HepG2 (cell line): ENCODE results near the gene NPB. TPM values are rescaled to one million over a fixed set of nuclear protein-coding genes. Genes with fewer than 3 reads are reported as not detected.
A peak's percentile ranks its signal among the peaks of the same experiment; 100 is the strongest.

Source experiments
- ERF ChIP-seq: IDR thresholded peaks from 2 replicates; pipeline ENCODE4 v1.6.1; 2018; ENCODE audit warnings: missing biosample characterization, missing genetic modification reagents
- NFYB ChIP-seq: sonication (generic); formaldehyde crosslinking; IDR thresholded peaks from 2 replicates; pipeline ENCODE4 v1.4.0; 2020; ENCODE audit warnings: missing genetic modification reagents
- NR1H2 ChIP-seq: sonication (generic); formaldehyde crosslinking; IDR thresholded peaks from 2 replicates; pipeline ENCODE4 v1.8.1; 2022; ENCODE audit warnings: low read depth, missing genetic modification reagents, borderline replicate concordance
- TBL1XR1 ChIP-seq: fragments of 150-350 bp; IDR thresholded peaks from 2 replicates; pipeline ENCODE4 v1.6.1; 2014; ENCODE audit warnings: borderline replicate concordance, low read length; ENCODE audit not compliant: partially characterized antibody
- UBTF ChIP-seq: sonication (generic); formaldehyde crosslinking; IDR thresholded peaks from 2 replicates; pipeline ENCODE4 v1.4.0; 2020; ENCODE audit warnings: mild to moderate bottlenecking, missing genetic modification reagents
- ZBTB7A ChIP-seq: sonication (generic); formaldehyde crosslinking; IDR thresholded peaks from 2 replicates; pipeline ENCODE4 v1.8.0; 2022; ENCODE audit warnings: mild to moderate bottlenecking, missing genetic modification reagents
- ZFP62 ChIP-seq: sonication (generic); formaldehyde crosslinking; IDR thresholded peaks from 2 replicates; pipeline ENCODE4 v1.4.0; 2020; ENCODE audit warnings: missing genetic modification reagents
- ZNF260 ChIP-seq: sonication (generic); formaldehyde crosslinking; IDR thresholded peaks from 2 replicates; pipeline ENCODE4 v1.4.0; 2020; ENCODE audit warnings: missing genetic modification reagents, low read depth, mild to moderate bottlenecking, borderline replicate concordance
- ZNF609 ChIP-seq: sonication (generic); formaldehyde crosslinking; IDR thresholded peaks from 2 replicates; pipeline ENCODE4 v1.4.0; 2020; ENCODE audit warnings: mild to moderate bottlenecking, missing genetic modification reagents, borderline replicate concordance
- polyA plus RNA-seq, 8 experiments: library from polyadenylated mRNA; depleted of rRNA in 3 of 8; stranded (reverse) in 7 of 8; unstranded in 1 of 8; fragments of >200 nt; fragmentation: Illumina TruSeq in 4 of 8; extraction: Trizol in 4 of 8; gene quantifications; 2 replicates each; pipeline versions ENCODE4 v1.2.1 to v1.2.3, GENCODE V29; 2011 to 2016; ENCODE audit warnings: low read depth in 4 of 8, missing spikeins in 1 of 8, mixed read lengths in 1 of 8; ENCODE audit not compliant: insufficient read depth in 1 of 8
- total RNA-seq, 5 experiments: library from RNA; depleted of rRNA; stranded (reverse); fragments of >200 nt; fragmentation: Illumina TruSeq; extraction: Trizol; gene quantifications; 2 replicates each; pipeline ENCODE4 v1.2.3, GENCODE V29; 2016; ENCODE audit warnings: low read depth in 1 of 5
- TF ChIP-seq, protein P1 (sequence below), 2 experiments: fragments of 450-650 bp in 1 of 2; sonication (generic) in 1 of 2; formaldehyde crosslinking in 1 of 2; IDR thresholded peaks; 2 replicates each; pipeline versions ENCODE4 v1.6.1 to v1.8.0; 2016 to 2022; ENCODE audit warnings: antibody characterized with exemption in 1 of 2, mild to moderate bottlenecking in 1 of 2, missing genetic modification reagents in 1 of 2

NPB gene
- total and polyA plus RNA-seq, 2 of the 13 experiments (the other 11 are each of a cell fraction or from before 2014, with no cell fraction given), result 0.11 to 0.93 TPM

DNA sequence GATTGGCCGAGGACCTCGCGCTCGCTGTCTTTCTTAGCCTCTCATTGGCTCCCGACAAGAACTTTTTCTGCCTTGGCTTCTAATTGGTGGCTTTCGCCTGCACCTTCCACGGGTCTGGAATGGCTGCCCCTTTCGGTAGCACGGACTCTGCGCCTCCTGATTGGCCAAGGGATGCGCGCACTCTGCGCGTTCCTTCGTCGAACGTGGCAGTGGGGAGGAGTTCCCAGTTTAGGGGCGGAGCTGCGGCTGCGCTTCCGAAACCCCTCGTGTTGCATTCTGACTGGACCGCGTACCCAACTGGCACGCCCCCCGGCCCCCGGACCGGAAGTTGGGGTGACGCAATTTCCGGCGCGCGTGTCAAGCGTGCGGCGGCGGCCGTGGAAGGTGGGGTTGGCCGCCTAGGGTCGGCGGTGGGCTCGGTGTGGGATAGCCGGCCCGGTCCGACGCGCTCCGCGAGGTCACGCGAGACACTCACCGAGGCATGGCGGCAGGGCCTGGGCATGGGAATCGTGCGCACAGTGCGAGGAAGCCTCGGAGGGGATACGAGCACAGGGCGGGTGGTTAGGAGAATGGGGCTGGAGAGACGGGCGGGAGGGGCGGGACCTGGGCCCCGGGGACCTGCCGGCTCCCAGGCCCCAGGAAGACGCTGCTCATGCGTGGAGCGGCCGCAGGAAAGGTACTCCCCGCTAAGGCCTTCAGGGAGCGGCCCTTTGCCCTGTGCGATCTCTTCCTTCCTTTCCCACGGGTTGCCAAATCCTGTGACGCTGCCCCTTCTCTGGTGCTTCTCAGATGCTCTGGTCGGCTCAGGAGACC lies 41.1 kb upstream of the NPB start (continued):
- 0 out of 2 replicates have a peak, but pooled peaks have one; percentile 48 for TF ChIP-seq ZNF609 (CRISPR knock-in tag)
- TF ChIP-seq ERF, result peak; percentile 97
- TF ChIP-seq ZBTB7A, result peak; percentile 96
- TF ChIP-seq, protein P1, sequence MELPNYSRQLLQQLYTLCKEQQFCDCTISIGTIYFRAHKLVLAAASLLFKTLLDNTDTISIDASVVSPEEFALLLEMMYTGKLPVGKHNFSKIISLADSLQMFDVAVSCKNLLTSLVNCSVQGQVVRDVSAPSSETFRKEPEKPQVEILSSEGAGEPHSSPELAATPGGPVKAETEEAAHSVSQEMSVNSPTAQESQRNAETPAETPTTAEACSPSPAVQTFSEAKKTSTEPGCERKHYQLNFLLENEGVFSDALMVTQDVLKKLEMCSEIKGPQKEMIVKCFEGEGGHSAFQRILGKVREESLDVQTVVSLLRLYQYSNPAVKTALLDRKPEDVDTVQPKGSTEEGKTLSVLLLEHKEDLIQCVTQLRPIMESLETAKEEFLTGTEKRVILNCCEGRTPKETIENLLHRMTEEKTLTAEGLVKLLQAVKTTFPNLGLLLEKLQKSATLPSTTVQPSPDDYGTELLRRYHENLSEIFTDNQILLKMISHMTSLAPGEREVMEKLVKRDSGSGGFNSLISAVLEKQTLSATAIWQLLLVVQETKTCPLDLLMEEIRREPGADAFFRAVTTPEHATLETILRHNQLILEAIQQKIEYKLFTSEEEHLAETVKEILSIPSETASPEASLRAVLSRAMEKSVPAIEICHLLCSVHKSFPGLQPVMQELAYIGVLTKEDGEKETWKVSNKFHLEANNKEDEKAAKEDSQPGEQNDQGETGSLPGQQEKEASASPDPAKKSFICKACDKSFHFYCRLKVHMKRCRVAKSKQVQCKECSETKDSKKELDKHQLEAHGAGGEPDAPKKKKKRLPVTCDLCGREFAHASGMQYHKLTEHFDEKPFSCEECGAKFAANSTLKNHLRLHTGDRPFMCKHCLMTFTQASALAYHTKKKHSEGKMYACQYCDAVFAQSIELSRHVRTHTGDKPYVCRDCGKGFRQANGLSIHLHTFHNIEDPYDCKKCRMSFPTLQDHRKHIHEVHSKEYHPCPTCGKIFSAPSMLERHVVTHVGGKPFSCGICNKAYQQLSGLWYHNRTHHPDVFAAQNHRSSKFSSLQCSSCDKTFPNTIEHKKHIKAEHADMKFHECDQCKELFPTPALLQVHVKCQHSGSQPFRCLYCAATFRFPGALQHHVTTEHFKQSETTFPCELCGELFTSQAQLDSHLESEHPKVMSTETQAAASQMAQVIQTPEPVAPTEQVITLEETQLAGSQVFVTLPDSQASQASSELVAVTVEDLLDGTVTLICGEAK (IDR thresholded peaks at IDR 0.05), result peak; percentile 96
- TF ChIP-seq, protein P1 (CRISPR knock-in tag; IDR thresholded peaks at IDR 0.05), result peak; percentile 67
- TF ChIP-seq UBTF (CRISPR knock-in tag), result peak; percentile 88
- peak; percentile 67 for TF ChIP-seq TBL1XR1
- TF ChIP-seq NFYB (CRISPR knock-in tag), result peak; percentile 95
- TF ChIP-seq ZFP62, result no peak
- TF ChIP-seq NR1H2, result no peak
- no peak for TF ChIP-seq ZNF260
